D721Med (cell line): ENCODE measurements around the gene TOB1.

ENCODE experiments used
- DNase-seq: peaks from one replicate; pipeline ENCODE4 v3.0.0; 2011; ENCODE audit warnings: low spot score; ENCODE audit not compliant: insufficient read length
- FAIRE-seq: peaks from 2 replicates; lab custom pipeline; 2011; peaks lifted over from hg19 to GRCh38; lab: Jason Lieb, UNC
- TF ChIP-seq, protein P1 (sequence below): IDR thresholded peaks from 2 replicates; pipeline ENCODE4 v1.5.1; 2012; ENCODE audit warnings: mild to moderate bottlenecking, control low read depth; ENCODE audit not compliant: insufficient read depth; ENCODE audit errors: missing control alignments

TOB1 gene

DNA sequence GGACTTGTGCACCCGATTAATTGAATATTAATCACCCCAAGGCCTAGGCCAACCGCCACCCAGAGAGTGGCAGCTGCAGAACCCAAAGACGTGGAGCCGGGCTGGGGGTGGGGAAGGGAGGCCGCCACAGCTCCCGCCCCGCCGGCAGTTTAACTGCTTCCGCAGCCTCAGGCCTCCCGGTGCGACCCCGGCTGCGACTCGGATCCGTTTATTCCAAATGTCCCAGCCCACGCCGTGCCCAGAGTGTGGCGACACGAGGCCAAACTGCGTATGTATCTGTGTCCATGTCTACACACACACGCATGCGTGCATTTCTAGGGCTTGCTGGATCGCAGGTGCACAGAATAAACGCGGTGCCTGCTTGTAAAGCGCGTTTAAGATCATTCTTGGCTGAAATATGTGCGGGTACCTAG, 802 bp upstream of the TOB1 start:
- DNase-seq (no peak), FAIRE-seq (no peak)
- TF ChIP-seq, protein P1, sequence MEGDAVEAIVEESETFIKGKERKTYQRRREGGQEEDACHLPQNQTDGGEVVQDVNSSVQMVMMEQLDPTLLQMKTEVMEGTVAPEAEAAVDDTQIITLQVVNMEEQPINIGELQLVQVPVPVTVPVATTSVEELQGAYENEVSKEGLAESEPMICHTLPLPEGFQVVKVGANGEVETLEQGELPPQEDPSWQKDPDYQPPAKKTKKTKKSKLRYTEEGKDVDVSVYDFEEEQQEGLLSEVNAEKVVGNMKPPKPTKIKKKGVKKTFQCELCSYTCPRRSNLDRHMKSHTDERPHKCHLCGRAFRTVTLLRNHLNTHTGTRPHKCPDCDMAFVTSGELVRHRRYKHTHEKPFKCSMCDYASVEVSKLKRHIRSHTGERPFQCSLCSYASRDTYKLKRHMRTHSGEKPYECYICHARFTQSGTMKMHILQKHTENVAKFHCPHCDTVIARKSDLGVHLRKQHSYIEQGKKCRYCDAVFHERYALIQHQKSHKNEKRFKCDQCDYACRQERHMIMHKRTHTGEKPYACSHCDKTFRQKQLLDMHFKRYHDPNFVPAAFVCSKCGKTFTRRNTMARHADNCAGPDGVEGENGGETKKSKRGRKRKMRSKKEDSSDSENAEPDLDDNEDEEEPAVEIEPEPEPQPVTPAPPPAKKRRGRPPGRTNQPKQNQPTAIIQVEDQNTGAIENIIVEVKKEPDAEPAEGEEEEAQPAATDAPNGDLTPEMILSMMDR, result no peak

DNA sequence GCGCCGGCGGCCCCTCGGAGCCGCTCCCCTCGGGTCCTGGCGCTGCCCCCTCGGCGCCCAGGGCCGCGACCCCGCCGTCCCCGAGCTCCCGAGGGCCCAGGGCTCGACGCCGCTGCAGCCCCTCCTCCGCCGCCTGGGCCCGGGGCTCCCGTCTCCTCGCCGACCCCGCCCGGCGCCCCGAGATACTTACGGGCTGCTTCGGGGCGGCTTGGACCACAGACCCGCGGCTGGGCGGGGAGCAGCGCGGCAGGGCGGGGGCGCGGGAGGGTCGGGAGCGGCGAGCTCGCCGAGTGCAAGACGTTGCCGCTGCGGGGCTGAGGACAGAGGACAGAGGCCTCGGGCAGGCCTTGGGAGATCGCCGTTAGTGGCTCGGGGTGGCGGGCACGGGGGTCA, 290 bp downstream of the TOB1 start:
- FAIRE-seq (no peak), DNase-seq (no peak)
- TF ChIP-seq, protein P1, result no peak

DNA sequence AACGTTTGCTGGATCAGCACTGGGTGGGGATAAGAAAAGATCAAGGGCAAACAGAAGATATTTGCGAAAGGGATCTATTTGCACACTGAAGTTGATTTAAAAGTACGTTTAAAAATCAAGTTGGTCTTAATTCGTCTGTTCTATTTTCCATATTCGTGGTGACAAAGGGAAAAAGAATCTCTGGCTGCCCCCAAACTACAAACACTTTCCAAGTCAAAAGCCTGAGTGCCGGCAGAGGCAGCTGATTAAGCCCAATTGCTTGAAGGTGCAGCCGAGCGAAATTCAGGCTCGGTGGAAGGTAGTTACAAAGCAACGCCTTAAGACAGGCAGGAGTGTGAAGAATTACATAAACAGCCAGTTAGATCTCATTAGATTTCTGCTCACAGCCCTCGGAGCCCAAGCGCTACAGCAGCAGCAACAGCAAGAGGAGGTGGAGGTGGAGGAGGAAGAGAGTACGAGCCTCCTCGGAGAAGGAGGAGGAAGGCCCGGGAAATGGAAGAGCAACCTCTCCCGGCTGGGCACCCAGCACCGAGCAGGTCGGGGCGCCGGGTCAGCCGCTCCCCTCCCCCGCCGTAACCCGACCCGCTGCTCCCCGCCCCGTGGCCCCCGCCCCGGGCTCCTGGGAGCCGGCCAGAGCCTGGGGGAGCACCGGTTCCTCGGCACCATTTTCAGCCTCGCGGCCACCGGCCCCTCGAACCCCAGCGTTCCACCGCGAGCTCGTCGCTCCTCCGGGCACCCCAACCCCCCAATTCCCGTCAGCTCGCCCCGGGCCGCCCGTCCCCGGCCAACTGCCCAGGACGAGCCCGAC, 890 bp downstream of the TOB1 start:
- FAIRE-seq, result no peak
- TF ChIP-seq, protein P1, result no peak

DNA sequence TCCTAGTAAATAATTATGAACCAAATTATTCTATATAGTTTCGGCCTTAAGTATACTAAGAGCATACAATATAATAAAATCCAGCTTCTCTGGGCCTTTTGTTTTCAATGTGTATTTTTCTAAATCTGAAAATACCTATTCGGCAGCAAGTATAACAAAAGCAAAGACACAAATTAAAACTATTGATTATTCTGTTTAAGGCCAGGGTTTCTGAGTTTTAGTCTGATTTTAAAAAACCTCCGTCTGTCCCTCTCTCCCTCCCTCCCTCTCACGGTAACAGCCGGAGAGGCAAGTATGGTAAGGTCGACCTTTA, 1.5 kb downstream of the TOB1 start:
- TF ChIP-seq, protein P1, result no peak
- FAIRE-seq (no peak), DNase-seq (no peak)

More for the DNA sequence above, 890 bp downstream of the TOB1 start:
- no peak for DNase-seq

DNA sequence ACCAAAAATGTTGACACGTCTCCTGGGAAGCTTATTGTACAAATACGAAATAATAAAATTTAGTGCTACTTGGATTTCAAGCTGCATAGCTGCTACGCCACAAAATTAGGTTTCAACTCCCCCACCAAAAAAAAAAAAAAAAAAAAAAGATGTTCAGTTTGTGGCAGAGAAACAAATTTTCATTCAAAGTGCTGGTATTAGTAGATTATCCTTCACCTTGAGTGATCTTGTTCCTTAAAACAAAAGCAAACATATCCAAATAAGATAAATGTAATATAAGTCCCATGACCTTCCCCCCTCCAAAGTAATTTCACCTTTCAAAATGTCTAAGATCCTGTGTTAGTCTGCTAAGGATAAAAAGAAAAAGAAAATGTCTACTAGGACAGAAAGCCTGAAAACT, 2.2 kb downstream of the TOB1 start:
- DNase-seq, result no peak
- TF ChIP-seq, protein P1, result no peak
- FAIRE-seq, result no peak

DNA sequence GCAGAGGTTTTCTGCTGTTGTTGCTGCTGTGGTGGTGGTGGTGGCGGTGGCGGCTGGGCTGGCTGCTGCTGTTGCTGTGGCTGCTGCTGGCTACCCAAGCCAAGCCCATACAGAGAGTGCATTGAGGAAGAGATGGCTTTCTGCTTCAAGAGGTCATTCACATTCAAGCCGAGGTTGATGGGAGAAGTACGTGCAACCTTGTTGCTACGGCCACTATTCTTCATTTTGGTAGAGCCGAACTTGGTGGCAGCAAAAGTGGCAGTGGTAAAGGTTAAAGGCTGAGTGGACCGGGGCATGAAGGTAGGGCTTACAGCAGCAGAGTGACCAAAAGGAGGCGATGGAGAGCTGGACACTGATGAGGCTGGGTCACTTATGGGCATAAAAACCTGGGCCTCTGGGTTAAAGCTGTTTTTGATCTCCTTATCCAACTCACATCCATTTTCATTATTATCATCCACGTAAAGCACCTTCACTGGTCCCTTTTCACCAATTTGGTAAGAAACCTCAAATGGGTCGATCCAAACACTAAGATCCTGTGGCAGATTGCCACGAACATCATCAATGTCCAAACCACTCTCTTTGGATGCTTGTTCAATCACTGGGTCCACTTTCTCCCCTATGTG, 2.8 kb downstream of the TOB1 start:
- no peak for FAIRE-seq
- TF ChIP-seq, protein P1, result peak; percentile 54
- DNase-seq, result no peak

DNA sequence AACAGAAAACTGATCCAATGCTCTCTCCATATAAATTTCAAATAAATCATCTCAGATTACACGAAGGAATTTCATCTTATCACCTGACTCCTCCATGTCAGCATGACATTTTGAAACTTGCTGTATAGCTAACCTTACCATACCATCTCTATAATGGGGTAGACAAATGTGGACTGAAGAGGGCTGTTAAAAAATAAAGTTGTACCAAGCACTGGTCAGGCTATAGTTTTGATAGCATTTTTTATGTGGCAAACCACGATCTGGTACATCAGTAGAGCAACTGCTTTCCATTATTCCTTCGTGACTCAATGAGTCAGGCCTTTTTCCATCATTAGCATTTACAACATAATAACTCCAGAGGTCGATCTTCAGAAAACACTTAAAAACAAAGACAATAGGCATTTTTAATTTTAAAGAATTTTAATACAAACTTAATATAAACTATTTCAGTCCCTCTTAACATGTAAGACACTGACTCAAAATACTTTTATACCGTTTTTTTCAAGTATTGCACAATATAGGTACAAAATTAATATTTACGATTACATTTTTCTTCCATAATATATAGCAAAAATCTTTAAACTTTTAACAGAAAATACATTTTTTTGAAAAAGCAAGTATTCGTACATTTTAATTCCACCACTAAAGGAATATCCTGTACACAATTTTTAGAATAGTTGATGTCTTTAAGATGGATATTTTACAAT, 4.2 kb downstream of the TOB1 start:
- DNase-seq (no peak), FAIRE-seq (no peak)
- TF ChIP-seq, protein P1, result no peak
